HG03280 (cell line): ENCODE data around the gene DYRK3.

ENCODE experiments used
- ATAC-seq: cut with Tn5 transposase; IDR thresholded peaks from one replicate; pipeline ENCODE4 v1.9.1; 2021; ENCODE audit warnings: mild to moderate bottlenecking, moderate library complexity; ENCODE audit not compliant: unreplicated experiment

Gene DYRK3

GRCh38 chr1:206658981-206659273, 23.6 kb downstream of the DYRK3 start:
- no peak for ATAC-seq

- no peak for ATAC-seq
Observed at GRCh38 chr1:206660136-206660535, 24.8 kb downstream of the DYRK3 start.

GRCh38 chr1:206661161-206661820, 26.0 kb downstream of the DYRK3 start:
- ATAC-seq, result no peak

GRCh38 chr1:206662396-206663092, 27.2 kb downstream of the DYRK3 start:
- ATAC-seq, result no peak

DNA sequence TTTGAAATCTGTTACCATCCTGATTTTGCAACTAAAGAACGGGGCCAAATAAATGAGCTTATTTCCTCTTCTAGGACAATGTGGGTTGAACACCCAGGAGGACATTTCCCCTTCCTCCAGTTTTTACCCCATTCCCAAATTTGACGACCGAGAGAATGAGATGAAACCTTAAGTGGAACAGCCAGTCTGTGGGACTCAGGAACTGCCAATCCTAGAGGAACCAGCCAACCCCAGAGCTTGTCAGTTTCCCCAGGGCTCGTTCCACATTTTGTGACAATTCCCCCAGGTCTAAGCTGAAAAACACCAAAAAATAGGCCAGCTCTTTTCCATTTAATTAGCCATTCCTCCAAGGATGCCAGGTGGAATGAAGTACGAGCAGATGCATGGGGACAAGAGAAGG, 28.0 kb downstream of the DYRK3 start:
- no peak for ATAC-seq

DNA sequence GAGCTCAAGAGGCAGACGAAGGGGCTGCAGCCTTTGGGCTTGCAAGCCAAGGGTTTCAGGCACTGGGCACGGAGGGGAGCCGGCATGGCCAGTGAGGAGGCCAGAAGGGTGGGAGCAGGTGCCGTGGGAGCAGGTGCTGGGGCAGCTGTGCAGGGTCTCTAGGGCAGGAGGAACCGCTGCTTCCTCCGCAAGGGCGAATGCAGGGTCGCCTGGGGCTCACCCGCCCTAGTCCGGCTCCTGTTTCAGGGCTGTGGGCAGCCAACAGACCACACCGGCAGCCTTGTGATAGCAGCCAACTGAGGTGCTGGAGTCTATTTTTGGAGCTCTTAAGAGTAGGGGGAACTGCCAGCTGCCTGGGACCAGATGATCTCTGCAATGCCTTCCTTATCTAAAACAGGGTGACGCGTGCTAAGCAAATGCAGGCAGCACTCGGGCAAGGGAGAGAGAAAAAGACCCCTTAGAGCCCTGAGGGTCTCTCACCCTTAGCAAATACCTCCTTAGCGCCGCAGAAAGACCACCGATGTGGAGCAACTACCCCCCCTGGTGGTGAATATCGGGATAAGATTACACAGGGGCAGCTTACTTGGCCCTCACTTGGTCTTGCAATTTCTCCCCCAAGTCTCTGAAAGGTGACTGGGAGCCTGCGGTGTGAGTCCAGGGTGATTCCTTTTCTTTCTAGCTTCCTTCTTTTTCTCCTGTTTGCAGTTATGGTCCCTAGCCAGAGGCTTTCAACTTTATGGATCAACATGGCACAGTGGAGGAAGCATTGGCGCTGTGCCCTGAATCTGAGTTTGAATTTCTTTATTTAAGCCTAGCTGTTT, 28.7 kb downstream of the DYRK3 start:
- ATAC-seq, result no peak

GRCh38 chr1:206664740-206665139, 29.4 kb downstream of the DYRK3 start:
- no peak for ATAC-seq

- ATAC-seq, result no peak
Observed at GRCh38 chr1:206666031-206666561, 30.8 kb downstream of the DYRK3 start.

DNA sequence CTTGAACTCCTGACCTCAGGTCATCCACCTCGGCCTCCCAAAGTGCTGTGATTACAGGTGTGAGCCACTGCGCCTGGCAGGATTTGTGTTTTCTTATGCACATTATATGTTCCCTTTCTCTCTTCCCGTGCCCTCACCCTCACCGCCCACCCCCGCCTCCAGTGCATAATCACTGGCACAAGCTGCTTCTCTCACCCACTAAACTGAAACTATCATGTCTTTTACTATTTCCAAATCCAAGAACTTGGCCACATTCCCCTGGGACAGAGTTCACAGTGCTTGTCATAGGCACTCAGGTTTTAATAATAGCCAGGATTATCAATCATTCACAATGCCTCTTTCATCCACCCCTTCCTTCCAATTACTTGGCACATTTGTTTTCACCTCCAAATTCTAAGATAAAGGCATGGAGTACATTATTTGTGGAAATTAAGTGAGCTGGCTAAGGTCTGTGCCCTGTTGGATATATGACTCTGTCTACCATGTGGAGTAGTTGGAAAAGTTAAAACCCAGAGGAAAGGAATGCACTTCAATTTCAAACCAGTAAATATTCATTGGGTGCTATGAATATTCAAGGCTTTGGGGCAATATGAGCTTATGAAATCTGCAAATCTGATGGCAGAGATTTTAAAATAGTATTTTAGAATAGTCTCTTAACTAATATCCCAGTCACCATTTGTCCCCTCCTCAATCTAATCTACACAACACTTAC, 31.8 kb downstream of the DYRK3 start:
- ATAC-seq, result no peak

GRCh38 chr1:206668351-206668750, 33.0 kb downstream of the DYRK3 start:
- ATAC-seq, result no peak

DNA sequence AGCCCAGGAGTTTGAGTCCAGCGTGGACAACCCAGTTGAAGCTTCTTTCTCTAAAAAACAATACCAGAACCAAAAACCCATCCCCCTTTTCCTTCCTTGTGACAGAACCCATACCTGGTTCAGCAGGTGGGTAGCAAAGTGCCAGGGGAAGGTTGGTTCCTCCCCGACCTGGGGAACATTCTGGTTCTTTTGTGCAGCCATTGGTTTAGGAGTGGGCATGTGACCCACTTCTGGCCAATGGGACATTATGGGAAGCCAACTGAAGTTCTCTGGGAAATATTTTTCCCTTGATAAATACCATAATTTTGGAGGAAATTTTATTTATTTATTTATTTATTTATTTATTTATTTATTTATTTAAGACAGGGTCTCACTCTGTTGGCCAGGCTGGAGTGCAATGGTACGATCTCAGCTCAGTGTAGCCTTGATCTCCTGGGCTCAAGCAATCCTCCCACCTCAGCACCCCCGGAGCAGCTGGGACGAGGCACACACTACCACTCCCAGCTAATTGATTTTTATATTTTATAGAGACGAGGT, 33.6 kb downstream of the DYRK3 start:
- ATAC-seq, result no peak

DNA sequence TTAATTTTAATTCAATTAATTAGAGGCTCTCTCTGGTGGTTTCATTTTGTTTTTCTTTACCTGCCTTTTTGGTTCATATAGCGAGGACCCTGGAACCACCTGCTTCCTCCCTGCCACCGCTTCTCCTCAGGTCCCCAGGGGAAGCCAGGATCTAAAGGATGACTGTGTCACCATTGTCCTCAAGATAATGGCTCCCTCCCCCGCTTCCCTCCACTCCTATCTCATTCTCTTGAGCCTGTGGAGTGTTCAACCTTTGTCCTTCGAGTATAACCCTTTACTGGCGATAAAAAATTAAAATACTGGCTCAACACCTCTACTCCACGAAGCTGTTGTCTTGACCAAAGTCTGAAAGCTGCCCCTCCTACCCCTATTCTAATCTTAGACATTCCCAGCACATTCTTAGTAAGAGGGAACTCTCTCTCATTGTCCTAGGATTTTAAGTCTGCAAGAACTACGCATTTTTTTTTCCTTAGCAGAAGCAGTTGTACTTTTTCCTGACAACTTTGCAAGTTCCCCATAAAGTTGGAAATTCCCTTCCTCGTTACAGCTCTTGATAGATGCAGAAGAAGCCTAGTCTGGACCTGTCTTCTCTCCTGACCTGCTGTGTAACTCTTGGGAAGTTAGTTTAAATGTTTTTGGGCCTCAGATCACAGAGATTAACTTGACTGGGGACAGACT, 36.8 kb downstream of the DYRK3 start:
- no peak for ATAC-seq

- no peak for ATAC-seq
Observed at GRCh38 chr1:206672844-206673758, 37.8 kb downstream of the DYRK3 start.

DNA sequence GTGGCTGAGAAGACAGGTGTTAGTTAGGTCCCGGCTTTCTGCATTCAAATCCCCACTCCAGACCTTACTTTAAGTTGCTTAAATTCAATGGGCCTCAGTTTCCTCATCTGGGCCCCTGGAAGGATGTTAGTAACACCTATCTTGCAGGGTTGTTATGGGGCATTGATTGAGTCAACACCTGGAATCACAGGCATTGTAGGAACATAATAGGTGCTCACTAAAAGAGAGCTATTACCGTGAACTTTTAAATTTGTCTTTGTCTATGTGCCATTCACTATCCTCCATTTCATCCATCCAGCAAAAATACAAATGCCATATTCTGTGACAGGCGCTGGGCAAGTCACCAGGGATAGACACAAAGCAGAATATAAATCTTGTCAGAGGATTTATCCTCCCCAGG, 38.9 kb downstream of the DYRK3 start:
- no peak for ATAC-seq

DNA sequence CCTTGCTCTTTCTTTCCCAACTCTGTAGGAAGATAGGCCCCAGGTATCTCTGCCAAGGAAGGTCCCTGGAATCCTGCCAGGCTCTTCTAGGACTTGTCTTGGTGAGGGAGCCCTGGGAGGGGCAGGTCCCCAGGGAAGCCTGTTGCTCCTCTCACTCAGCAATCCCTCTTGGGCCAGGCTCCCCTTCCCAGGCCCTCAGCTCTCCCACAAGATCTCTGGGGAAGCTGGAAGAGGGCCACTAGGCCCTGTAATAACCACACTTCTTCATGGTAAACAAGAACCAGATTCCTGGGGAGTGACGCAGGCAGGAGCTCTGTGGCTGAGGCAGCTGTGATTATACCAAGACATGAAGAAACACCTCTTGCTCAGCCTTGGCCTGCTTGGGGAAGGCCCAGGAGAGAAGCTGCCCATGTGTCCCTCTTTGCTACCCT, 39.4 kb downstream of the DYRK3 start:
- ATAC-seq, result no peak

DNA sequence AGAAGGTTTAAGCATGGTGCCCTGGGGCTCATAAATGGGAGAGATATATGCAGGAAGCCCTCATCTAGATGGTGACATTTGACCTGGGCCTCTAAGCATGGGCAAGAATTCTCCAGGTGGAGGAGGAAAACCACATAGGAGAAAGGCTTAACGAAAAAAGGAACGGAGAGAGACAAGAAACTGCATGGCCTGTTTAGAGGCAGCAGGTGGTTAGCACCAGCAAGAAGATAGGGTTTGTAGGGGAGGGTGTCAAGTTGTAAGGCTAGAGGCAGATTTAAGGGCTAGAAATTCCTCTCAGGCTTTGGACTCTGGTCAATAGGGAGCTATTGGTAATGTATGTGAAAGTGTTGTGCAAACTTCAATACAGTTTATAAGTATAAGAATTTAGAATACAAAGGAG, 41.2 kb downstream of the DYRK3 start:
- no peak for ATAC-seq

DNA sequence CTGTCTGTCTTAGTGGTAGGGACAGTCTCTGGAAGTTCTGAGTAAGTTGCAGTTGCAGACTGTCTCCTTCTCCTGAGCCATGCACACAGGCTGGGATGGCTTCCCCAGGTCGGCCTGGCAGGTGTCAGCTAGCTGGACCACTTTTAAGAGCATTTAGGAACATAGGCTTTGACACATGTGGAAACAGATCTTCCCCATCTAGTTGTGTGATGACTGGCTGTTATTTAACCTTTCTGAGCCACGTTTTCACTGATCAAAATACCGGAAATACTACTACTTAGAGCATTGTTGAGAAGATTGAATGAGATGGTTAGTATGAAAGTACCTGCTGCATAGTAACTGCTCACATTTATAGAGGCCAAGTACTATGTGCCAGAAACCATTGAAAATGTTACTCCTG, 43.2 kb downstream of the DYRK3 start:
- no peak for ATAC-seq

GRCh38 chr1:206679738-206680211, 44.4 kb downstream of the DYRK3 start:
- ATAC-seq, result peak; percentile 86

DNA sequence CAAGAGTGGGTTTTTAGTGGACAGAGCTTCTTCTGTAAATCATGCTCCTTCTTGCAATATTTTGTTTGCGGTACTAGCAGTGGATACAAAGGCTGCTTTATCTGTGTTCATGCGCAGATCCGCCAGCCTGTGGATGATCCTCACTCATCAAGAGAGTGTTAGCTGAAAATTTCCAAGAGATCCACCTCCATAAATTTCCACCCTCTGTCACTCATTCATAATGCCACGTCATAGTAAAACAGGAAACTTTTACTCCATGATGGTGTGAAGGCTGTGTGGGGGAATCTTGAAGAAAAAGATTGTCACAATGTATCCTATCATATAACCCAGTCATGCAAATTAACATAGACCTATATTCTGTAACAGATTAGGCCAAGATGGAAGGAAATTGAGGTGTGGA, 44.9 kb downstream of the DYRK3 start:
- ATAC-seq, result no peak
